HCT116 (cell line): ENCODE measurements around the gene DZIP1L. TPM values are rescaled to one million over a fixed set of nuclear protein-coding genes. Genes with fewer than 3 reads are reported as not detected.
A peak's percentile ranks its signal among the peaks of the same experiment; 100 is the strongest.

ENCODE experiments used
- ATAC-seq: fragments of 200-7000 bp; cut with Tn5 transposase; 2 replicates; pipeline ENCODE4 v1.9.1; 2020; ENCODE audit warnings: mild to moderate bottlenecking, moderate library complexity
- BruUV-seq: library from RNA; stranded (reverse); fragments of 400-500 nt; replicated peaks from 2 replicates; lab custom pipeline; 2021; lab: Mats Ljungman, UMichigan
- CTCF ChIA-PET: fragments of 300-600 bp; sonication (Branson Sonifier 250); formaldehyde crosslinking; loops from one replicate; lab custom pipeline; 2021; ENCODE audit warnings: antibody characterized with exemption; lab: Charles Lee
- POLR2A ChIA-PET: fragments of 300-600, 350-600 bp; sonication (Branson Sonifier 250); formaldehyde crosslinking; loops from one replicate; lab custom pipeline; 2021; ENCODE audit warnings: antibody characterized with exemption; lab: Charles Lee
- RAD21 ChIA-PET, 2 experiments: fragments of 300-600 bp; sonication (Branson Sonifier 250); formaldehyde crosslinking; loops; one replicate each; lab custom pipeline; 2023; ENCODE audit warnings: low total read pairs in 2 of 2; ENCODE audit not compliant: uncharacterized antibody in 2 of 2, unreplicated experiment in 2 of 2, low non-redundant PET in 1 of 2; lab: Charles Lee
- DNase-seq: peaks from one replicate; pipeline ENCODE4 v3.0.0-alpha.2; 2010; ENCODE audit warnings: low read depth, low spot score
- H2AFZ ChIP-seq: fragments of 200-600 bp; shearing (Covaris generic), sonication (generic); 2 replicates; pipeline ENCODE4 v1.6.1; 2017; ENCODE audit warnings: low read depth, mixed run types, mixed read lengths, antibody characterized with exemption, low read length; ENCODE audit not compliant: poor library complexity, severe bottlenecking
- H3K27ac ChIP-seq: 2 replicates; pipeline ENCODE4 v1.5.1; 2012; ENCODE audit warnings: low read depth, low read length
- H3K27me3 ChIP-seq: fragments of 200-600 bp; sonication (generic); 2 replicates; pipeline ENCODE4 v1.6.1; 2016; ENCODE audit warnings: mixed run types, low read length, mixed read lengths; ENCODE audit not compliant: insufficient read depth
- H3K36me3 ChIP-seq, 2 experiments: fragments of 200-500 bp in 1 of 2; fragments of 200-600 bp in 1 of 2; sonication (Bioruptor generic) in 1 of 2; sonication (generic) in 1 of 2; 2 replicates each; pipeline versions ENCODE4 v1.5.1 to v1.6.1; 2014 to 2016; ENCODE audit warnings: low read length in 2 of 2, inconsistent platforms in 1 of 2, mixed read lengths in 1 of 2, mixed run types in 1 of 2; ENCODE audit not compliant: insufficient read depth in 2 of 2, control insufficient read depth in 1 of 2
- H3K4me1 ChIP-seq, 2 experiments: fragments of 200-600 bp in 1 of 2; sonication (generic) in 1 of 2; 2 replicates each; pipeline versions ENCODE4 v1.5.1 to v1.6.1; 2012 to 2017; ENCODE audit warnings: low read length in 2 of 2, inconsistent platforms in 1 of 2, mild to moderate bottlenecking in 1 of 2, mixed read lengths in 1 of 2, mixed run types in 1 of 2, moderate library complexity in 1 of 2; ENCODE audit not compliant: insufficient read depth in 2 of 2, control insufficient read depth in 1 of 2
- H3K4me2 ChIP-seq: fragments of 200-600 bp; sonication (generic); 2 replicates; pipeline ENCODE4 v1.6.1; 2017; ENCODE audit warnings: mixed run types, low read length, mixed read lengths
- H3K4me3 ChIP-seq, 2 experiments: fragments of 200-600 bp in 1 of 2; sonication (generic) in 1 of 2; replicated peaks in 1 of 2; 2 replicates each; pipeline ENCODE4 v1.5.1; 2011 to 2016; ENCODE audit warnings: low read length in 2 of 2, control low read depth in 1 of 2, low read depth in 1 of 2, mild to moderate bottlenecking in 1 of 2, mixed read lengths in 1 of 2, mixed run types in 1 of 2
- H3K79me2 ChIP-seq: fragments of 200-600 bp; sonication (generic); 2 replicates; pipeline ENCODE4 v1.6.1; 2017; ENCODE audit warnings: mild to moderate bottlenecking, mixed run types, low read length, moderate library complexity, mixed read lengths; ENCODE audit not compliant: insufficient read depth
- H3K9ac ChIP-seq: fragments of 200-600 bp; sonication (generic); 2 replicates; pipeline ENCODE4 v1.6.1; 2016; ENCODE audit warnings: low read length, mixed read lengths
- H3K9me2 ChIP-seq: fragments of 200-600 bp; sonication (generic), shearing (Covaris generic); 2 replicates; pipeline ENCODE4 v1.6.1; 2017; ENCODE audit warnings: mixed run types, mild to moderate bottlenecking, moderate library complexity; ENCODE audit not compliant: insufficient read depth
- H3K9me3 ChIP-seq, 2 experiments: fragments of 200-500 bp in 1 of 2; fragments of 200-600 bp in 1 of 2; sonication (Bioruptor generic) in 1 of 2; sonication (generic) in 1 of 2; 2 replicates each; pipeline ENCODE4 v1.6.1; 2014 to 2017; ENCODE audit warnings: low read length in 2 of 2, mixed read lengths in 2 of 2, inconsistent platforms in 1 of 2, low read depth in 1 of 2, mild to moderate bottlenecking in 1 of 2, mixed run types in 1 of 2, moderate library complexity in 1 of 2; ENCODE audit not compliant: control insufficient read depth in 1 of 2, insufficient read depth in 1 of 2
- H4K20me1 ChIP-seq: fragments of 200-600 bp; sonication (generic), shearing (Covaris generic); 2 replicates; pipeline ENCODE4 v1.6.1; 2017; ENCODE audit warnings: mixed run types, mild to moderate bottlenecking, moderate library complexity; ENCODE audit not compliant: insufficient read depth
- CTCF ChIP-seq, 3 experiments: fragments of 200-600 bp in 1 of 3; sonication (generic) in 1 of 3; IDR thresholded peaks in 2 of 3; conservative IDR thresholded peaks in 1 of 3; 2 replicates each; pipeline ENCODE4 v1.5.1; 2012 to 2017; ENCODE audit warnings: low read depth in 2 of 3, low read length in 2 of 3, antibody characterized with exemption in 1 of 3, borderline replicate concordance in 1 of 3, control low read depth in 1 of 3, mild to moderate bottlenecking in 1 of 3, mixed read lengths in 1 of 3, mixed run types in 1 of 3, moderate library complexity in 1 of 3; ENCODE audit not compliant: insufficient read depth in 1 of 3
- RAD21 ChIP-seq: IDR thresholded peaks from 2 replicates; pipeline ENCODE4 v1.6.1; 2012; ENCODE audit warnings: low read depth, mild to moderate bottlenecking
- YY1 ChIP-seq: IDR thresholded peaks from 2 replicates; pipeline ENCODE4 v1.6.1; 2011; ENCODE audit warnings: low read length, low read depth, moderate library complexity, mild to moderate bottlenecking; ENCODE audit not compliant: insufficient replicate concordance; ENCODE audit errors: extremely low read depth
- intact Hi-C: fragments of 100-400 bp; cut with micrococcal nuclease; formaldehyde crosslinking; loops from 2 replicates; pipeline ENCODE4 v1.10.0; 2022
- total RNA-seq: library from RNA; stranded (reverse); gene quantifications from one replicate; pipeline ENCODE4 v1.2.1, GENCODE V29; 2021; ENCODE audit not compliant: unreplicated experiment

DZIP1L gene
- total RNA-seq, 1 experiment from 2014 or later = 9.6 TPM

GRCh38 chr3:138118612-138119422 is 3.4 kb upstream of the DZIP1L start:
- ATAC-seq = peak; percentile 71
- RAD21 ChIA-PET = no interaction called here

More at GRCh38 chr3:138118612-138119422, 3.4 kb upstream of the DZIP1L start:
- H3K27ac ChIP-seq = no peak overlapping the region
- no peaks in the 10 kb centered on the region for H3K36me3 ChIP-seq
- H3K4me1 ChIP-seq = peaks cover 13 to 23% of the 10 kb centered on the region in 2 experiments
- no peaks in the 10 kb centered on the region for H4K20me1 ChIP-seq
- H3K4me3 ChIP-seq = no peak overlapping the region
- peaks cover 10% of the 10 kb centered on the region; the same call in 1 of the 2 replicates for H3K79me2 ChIP-seq
- peak; percentile 69 for DNase-seq
- POLR2A ChIA-PET = no interaction called here
- no peaks in the 10 kb centered on the region for H3K27me3 ChIP-seq
- no peak overlapping the region for H3K9ac ChIP-seq
- TF ChIP-seq YY1 (no peak), CTCF (IDR thresholded peaks at IDR 0.05 in 2 of 3, conservative IDR thresholded peaks at IDR 0.05 in 1 of 3; ENCODE audit: borderline replicate concordance in 1 of 3, insufficient read depth in 1 of 3, low read depth in 2 of 3, low read length in 2 of 3) (peak; percentile 85 to 90 (median 87)), RAD21 (peak; percentile 94)
- BruUV-seq = no TSS peak
- H2AFZ ChIP-seq = peak overlapping the region; percentile 28
- no peaks in the 10 kb centered on the region for H3K9me2 ChIP-seq
- intact Hi-C loops = loop anchor here (1.0 to 5.0 kb wide), 2 partner anchors 51 to 208 kb away; partner anchors contain the start of gene NME9
- CTCF ChIA-PET = interaction anchor here (0.7 to 1.3 kb wide), 5 partner anchors 8 to 51 kb away, joined by 3 to 7 read pairs (median 5); no protein-coding TSS in a partner anchor
- peak overlapping the region; percentile 3 for H3K4me2 ChIP-seq
- no peaks in the 10 kb centered on the region; a peak in 1 of 4 replicates for H3K9me3 ChIP-seq
